GM19438 (cell line): ENCODE data around the gene BPIFB2.

ENCODE experiments used
- ATAC-seq: cut with Tn5 transposase; IDR thresholded peaks from one replicate; pipeline ENCODE4 v1.9.1; 2021; ENCODE audit warnings: low read depth; ENCODE audit not compliant: unreplicated experiment

Gene BPIFB2

DNA sequence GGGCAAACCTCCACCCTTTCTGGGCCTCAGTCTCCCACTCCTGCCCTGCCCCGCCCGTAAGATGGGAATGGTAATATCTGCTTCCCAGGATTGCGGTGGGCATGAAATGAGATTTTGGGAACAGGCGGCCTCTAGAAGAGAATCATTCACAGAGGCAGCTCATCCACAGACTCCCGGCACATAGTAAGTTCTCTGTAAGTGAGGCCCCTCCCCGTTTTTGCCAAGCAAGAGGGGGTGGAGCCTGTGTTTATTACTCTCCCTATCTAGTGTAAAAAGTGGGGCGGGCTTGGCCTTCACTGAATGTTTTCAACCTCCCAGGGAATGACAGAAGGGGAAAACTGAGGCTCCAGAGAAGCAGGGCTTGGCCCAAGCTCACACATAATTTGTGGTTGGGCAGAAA is 23.3 kb upstream of the BPIFB2 start:
- no peak for ATAC-seq

DNA sequence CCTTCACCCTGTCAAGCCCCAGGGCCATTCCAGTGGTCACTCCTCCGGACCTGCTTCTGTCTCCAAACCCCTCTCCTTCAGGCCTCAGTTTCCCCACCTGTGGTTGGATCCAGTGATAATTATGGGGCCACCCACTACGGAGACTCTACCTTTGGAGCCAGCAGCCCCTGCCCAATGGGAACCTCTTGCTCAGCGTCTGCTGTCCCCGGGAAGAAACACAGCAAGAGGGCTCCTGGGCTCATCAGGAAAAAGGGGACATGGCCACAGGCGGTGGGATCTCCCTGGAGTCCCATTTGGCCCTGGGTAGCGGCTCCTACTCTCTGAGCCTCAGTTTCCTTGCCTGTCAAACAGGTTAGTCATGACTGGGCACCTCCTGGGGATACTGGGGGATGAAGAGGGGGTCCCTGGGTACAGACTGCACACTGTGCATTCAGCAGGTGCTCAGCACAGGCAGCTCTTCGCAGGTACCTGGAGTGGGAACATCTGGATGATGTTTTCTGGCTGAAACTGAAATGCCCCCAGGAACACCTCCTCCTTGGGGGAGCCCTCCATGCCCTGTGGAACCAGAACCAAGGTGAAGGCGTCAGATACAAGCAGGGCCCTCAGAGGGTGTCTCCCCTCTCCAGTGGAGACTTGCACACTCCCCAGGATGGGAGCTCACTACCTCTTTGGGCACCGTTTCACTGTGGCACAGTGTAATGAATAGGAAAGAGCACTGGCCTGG is 22.7 kb upstream of the BPIFB2 start:
- ATAC-seq, result no peak

DNA sequence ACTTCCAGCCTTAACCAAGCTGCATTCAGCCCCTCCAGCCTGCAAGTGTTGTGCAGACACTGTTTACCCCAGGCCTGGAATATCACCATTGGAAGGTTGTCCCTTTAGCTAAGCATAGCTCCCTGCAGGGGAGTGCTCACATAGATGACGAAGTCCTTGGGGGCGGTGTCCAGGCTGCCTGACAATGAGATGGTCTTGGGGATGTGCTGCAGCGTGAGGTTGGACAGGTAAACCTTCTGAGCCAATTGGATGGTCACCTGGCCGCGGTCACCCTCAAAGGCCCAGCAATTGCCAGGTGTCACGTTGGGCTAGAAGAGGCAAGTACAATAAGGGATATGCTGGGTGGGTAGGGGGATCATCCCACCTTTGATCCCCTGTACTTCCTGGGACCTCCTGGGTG is 21.9 kb upstream of the BPIFB2 start:
- no peak for ATAC-seq

DNA sequence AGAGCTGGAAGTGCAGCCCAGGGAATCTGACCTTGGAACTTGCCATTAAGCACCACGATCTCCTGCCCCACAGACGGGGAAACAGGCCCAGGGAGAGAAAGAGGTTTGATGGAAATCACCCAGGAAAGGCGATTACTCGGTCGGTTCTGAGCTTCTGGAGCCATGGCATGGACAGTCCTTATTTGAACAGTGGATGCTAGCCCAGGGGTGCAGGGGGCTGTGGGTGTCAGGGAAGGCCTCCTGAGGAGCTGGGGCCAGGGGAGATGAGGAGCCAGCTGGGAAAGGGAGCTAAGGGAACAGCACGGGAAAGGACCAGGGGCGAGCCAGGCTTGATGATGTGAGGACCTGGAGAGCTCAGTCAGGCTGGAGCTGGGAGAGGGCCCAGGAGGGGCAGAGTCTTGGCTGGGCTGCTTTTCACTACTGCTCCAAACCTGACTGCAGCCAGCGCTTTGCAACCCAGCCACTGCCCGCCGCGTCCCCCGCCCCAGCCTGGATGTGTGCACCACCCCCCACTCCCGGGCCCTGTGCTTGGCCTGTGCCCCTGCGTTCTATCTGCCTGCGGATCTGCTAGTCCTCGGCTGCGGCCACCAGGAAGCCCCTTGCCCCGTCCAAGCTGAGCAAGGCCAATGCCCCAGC is 21.1 kb upstream of the BPIFB2 start:
- ATAC-seq, result no peak

DNA sequence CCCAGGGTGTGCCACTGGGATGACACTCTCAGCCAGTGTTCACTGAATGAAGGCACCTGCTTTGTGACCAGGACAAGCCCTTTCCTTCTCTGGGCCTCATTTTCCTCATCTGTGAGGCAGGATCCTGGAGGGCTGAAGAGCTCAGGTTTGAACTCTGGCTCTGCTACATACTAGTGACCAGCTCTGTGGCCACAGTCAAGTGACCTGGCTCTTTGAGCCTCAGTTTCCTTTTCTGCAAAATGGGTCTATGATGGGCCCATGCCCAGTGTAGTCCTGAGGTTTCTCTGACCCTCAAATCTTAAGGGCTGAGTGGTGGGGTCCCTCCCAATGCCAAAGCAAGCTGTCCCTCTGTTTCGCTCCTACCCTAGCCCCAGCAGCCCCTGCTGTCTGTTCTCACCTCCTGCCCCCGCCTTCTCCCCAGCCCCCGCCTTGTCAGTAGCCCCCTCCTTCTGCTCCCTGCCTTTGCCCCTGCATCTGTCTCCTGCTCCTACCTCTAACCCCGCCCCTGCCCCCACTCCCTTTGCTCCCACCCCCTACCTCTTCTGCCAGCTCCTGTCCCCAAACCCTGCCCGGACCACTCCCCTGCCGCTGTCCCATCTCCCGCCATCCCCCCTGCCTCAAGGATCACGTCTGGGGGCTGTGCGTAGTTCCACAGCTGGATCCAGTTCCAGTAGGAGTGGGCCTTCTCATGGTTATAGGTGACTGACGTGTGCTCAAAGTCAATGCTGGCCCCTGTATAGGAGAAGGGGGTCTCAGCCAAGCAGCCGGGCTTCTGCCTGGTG is 20.3 kb upstream of the BPIFB2 start:
- no peak for ATAC-seq

DNA sequence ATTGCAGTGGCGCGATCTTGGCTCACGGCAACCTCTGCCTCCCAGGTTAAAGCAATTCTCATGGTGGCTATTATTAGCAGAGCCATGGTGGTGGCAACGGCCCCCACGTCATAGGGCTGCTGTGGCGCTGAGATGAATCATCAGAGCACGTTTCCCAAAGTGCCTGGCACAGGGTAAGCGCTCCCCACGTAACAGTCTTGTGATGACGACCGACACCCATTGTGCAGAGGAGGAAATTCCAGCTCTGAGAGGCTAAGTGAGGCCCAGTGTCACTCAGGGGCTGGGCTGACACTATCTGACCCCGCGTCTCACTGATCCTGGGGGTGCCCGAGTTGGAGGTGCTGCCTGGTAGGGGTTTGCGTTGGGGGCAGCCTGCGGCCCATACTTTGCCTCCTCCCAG is 19.5 kb upstream of the BPIFB2 start:
- ATAC-seq, result no peak

DNA sequence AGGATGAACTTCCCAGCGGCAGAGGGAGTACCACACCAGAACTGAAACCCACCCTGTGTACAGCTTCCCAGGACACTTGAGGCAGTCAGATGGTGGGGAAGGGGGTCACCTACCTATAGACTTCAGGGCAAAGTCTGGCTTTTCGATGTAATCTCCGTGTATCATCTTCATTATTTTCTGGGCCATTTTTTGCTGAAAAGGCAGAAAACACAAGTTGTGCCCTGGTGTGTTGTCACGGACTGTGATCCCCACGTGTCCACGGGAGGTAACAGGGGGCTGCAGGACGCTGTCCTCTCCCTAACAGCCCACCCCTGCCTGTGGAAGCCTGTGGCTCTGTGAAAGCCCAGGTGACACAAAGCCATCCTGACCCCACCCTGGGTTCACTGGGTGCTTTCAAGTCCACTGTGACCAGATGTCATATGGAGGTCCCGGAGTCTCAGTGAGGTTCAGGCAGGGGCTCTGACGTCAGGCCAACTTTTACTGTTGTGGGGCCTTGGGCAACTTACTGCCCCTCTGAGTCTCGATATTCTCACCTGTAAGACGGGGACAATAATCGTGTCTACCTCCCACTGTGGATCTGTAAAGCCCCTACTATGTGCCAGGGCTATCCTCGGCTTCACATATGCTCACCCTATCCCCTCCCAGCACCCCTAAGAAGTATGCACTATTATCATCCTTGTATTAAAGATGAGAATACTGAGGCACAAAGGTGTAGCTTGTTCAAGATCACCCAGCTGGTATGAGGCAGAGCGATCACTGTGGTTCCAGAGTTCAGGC is 17.8 kb upstream of the BPIFB2 start:
- no peak for ATAC-seq

DNA sequence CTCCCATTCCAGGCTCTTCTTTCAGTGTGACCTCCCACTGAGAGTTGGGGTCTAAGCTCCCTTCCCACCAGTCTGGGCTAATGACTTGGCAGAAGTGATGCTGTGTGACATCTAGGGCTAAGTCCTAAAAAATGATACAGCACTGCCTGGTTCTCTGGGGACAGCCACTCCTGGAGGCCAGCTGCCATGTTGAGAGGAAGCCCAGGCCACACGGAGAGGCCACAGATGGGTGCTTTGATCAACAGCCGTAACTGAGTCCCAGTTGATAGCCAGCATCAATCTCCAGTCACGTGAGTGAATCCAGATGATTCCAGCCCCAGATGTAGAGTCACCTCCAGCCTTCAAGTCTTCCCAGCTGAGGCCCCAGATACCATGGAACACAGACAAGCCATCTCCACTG is 17.1 kb upstream of the BPIFB2 start:
- no peak for ATAC-seq

DNA sequence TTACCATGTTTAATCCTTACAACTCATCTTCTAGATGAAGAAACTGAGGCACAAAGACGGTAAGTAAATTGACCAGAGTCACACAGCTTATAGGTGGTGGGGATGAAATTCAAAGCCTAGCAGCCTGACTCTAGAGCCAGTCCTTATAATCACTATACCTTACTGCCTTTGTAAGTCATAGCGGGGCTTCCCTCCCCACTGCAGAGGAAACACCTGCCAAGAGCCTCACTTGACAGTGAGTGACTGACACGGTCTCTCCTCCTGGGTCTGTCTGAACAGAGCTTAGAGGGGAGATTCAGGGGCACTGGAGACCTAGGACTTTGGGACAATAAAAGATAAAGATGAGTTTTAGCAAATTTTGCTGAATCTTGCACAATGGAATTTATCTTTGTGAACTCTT is 16.1 kb upstream of the BPIFB2 start:
- ATAC-seq, result no peak

DNA sequence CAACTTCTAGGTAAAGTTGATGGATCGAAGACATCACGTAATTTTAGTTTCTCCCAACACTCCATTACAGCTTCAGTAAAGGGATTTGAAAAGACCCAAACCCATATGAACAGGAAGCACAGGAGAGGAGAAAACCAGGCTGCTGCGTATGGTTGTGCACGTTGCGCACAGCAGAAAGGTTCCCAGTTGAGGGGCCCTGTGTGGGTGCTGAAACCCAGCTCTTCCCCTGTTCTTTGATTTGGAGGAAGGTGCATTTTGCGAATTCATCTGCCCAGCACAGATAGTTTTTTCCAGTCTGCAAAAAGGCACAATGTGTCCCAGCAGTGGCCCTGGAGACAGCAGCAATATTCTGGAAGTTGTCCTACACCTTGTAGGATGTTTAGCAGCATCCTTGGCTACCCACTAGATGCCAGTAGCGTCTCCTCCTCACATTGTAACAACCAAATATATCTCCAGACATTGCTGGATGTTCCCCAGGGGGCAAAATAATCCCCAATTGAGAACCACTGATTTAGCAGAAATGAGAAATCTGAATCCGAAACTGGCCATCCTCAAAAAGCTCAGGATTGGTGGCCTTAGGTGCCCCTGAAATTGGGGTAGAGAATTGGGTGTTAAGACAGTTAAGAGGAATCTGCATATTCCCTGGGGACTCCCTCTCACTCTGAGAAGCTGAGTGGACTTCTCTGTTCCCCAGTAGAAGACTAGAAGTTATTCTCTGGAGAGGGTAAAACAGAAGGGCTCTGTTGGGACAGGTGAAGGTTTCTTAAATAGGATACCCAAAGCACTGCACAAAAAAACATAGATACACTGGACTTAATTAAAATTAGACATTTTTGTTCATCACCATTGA is 15.5 kb upstream of the BPIFB2 start:
- ATAC-seq, result no peak

DNA sequence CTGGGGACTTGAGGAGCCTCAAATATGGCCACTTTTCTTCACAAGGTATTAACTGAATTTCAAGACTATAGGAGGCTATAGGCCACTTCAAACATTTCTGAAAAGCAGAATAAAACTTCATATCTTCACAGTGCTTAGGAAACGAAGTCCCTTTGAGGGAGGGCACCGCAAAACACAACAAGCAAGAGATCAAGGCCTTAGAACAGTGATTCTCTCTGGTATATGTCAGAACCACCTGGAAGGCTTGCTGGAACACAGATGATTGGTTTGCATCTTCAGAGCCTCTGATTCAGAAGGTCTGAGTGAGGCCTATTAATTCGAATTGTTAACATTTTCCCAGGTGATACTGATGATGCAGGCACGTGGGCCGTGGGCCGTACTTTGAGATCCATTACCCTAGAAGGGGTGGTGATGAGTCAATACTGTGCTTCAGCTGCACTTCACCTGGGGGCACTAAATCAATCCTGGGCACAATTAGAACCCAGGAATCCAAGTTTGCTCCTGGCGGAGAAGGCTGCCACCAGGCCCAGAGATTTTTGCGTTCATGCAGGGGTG is 13.9 kb upstream of the BPIFB2 start:
- ATAC-seq, result no peak

DNA sequence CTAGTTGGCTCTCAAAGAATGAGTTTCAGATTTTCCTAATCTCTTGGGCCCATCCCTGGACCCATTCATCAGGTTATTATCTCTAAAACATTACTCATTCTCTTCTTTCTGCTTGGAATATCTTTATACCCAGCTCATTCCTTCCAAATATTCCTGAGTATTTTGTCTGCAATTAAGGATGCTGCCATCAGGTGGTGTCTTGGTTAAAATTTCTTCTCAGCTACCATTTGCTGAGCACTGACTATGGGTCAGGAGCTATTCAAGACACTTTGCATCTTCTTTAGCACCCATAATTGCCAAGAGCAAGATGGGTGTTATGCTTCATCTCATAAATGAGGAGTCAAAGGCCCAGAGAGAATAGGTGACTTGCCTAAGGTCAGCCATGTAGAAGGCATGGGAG is 11.7 kb upstream of the BPIFB2 start:
- ATAC-seq, result no peak

DNA sequence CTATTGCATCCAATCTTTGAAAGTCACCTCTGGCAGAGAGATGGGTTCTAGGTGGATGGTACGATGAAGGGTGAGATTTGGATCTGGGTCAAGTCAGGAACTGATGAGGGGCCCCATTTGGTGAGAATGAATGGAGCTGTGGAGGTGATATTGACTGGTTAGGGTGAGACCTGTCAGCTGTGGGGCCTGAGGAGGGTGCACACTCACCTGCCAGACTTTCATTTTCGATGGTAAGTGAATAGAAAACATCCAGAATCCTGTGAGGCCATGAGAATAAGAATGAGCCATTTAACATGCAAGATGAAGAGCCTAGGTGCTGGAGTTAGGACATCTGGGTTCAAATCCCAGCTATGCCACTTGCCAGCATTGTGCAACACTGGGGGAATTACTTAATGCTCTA is 10.1 kb upstream of the BPIFB2 start:
- no peak for ATAC-seq

DNA sequence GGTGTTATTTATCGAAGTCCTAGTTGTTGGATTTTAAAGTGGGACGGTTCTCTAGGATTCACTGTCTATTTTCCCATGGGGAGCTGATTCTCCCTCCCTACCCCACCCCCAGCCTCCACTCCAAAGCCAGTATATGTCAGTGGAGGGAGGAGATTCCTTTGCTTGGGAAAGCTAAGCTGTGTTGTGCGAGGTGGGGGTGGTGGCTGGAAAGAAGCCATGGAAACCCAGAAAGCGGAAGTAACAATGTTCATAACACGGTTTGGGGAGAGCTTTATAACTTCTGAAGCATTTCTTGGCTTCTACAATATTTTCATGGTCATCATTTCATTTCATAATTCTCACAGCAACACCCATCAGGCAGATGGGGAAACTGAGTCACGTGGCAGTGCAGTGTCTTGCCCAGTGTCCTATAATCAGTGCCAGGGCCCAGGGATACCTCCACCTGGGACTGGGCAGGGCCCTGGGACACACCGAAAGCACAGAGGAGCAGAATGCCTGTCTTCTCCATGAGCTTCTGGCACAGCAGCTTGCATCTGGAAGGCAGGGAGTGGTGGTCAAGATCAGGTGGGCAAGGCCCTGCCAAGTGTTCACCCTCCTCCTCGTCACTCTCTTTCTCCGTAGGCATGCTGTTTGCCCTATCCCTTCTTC is 7.8 kb upstream of the BPIFB2 start:
- ATAC-seq, result no peak

DNA sequence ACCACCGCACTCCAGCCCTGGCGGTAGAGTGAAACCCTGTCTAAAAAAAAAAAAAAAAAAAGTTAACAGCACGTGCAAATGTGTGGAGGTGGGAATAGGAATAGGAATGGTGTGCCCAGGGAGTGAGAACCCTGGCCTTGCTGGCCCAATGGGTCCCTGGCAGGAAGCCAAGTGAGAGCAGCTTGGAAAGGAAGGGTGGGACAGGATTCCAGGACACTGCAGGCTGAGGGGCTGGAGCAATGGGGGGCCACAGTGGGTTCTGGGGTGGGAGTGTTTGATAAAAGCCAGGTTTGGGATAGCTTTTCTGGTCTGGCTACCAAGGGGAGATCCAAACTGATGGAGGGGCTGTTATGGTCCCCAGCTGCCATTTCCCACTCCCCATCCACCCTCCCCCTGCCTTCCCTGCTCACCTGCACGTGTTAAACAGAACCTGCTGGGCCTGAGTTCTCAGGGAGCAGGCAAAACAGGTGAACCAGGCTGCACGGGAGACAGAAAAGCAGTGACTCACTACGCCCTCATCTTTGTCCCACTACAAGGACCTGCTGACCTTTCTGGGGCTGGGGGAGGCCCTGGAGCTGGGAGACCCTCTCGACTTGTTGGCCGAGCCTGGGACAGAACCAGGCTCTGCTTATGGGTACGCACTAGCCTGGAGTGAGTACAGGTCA is 6.6 kb upstream of the BPIFB2 start:
- no peak for ATAC-seq

DNA sequence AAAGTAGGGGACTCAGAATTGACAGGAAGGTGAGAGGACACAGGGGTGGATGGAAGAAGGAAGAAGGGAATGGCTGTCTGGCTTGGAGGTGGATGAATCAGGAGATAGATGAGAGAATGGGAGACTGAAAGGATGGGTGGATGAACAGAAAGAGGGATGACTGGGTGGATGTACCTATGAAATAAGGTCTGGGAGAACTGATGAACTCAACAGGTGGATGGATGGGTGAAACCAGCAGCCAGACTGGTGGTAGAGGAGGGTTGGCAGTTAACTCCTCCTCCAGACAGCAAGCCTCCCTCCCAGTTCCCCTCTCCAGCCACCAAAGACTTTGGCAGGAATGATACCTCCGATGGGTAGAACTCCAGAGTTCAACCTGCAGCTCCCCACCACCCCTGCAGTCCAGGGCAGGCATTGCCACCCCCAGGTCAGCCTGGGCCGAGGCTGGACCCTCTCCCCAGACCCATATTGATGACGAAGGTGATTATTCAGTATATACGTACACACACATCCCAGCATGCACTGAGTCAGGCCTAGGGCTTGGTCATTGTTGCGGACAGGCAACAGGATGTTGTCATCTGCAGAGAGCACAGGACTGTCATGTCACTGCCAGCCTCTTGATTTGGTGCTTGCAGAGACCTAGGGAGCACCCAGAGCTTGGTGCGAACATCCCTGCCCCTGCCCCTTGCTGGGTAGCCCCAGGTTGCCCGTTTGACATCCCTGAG is 5.3 kb upstream of the BPIFB2 start:
- ATAC-seq, result no peak

DNA sequence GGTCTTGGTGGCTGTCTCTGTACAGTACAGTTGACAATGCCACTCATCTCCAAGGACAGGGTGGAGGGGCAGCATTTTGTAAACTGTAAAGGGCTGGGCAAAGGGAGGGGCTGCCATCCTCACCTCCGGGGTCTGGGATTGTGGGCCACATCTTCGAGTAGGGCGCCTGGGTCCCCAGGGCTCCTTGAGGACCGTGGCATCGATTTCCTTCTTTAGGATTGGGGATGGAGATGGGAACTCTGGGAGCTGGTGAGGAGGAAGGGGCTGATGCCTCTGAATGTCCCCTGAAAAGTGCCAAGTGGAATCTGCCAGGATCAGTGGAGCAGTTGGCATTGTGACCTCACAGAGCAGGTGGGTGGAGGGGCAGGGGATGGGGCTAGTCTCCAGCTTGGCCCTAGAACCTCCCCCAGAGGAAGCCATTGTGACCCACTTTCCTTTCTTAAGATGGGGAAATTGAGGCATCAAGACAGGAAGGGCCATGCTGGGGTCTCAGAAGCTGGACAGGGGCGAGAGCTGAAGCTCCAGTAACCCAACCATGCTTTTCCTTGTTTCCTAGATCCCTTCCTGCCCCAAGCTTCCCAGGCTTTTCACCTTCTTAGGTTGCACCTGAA is 3.3 kb upstream of the BPIFB2 start, which contains the start of gene SUN5:
SUN5 (minus strand) TSS at position 293 of the 611 bp plus-strand sequence; CDS start at position 200, 93 bp downstream.
- ATAC-seq, result no peak

DNA sequence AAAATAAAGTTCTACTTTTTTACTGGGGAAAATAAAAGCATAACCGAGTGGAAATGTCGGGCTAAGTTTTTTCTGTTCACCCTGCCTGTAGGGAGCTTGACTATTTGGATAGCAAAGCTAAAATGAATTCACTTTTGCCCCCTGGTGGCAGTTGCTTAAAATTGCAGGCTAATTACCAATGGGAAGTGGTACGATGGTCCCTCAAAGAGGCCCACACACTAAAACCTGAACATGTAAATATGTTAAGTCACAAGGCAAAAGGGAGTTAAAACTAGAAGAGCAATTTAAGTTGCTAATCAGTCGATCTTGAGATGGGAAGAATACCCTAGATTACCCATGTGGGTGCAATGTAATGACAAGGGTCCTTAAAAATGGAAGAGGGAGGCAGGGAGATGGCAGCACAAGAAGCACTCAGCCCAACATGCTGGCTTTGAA is 2.4 kb upstream of the BPIFB2 start:
- no peak for ATAC-seq
